ENCODE results near the gene NFIX.

NFIX gene

DNA sequence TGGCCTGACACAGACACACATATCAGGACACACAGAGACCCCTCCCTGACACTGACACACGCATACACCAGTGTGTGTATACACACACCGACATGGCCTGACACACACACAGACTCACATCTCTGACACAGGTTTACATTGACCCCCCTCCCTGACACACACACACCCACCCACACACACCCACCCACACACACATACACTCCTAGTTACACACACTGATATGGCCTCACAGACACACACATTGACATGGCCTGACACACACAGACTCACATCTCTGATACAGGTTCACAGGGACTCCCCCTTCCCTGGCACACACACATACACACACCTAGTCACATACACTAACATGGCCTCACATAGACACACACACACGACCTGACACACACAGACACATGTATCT, 4.4 kb upstream of the NFIX start:
- DNase-seq = no peak

DNA sequence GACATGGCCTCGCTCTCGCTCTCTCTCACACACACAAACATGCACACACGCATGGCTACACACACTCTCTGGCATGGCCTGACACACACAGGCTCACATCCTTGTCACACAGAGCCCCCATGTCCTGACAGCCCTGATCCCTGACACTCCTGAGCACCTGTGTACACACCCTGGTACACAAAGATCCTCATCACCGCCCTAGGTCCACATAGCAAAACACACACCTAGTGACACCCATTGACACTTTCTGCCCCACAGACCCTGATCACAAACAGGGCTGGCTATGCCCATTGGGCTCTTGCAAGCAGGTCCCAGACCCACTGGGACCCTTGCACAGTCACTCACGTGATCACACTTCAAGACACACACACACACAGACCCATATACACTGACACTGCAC, 4.0 kb upstream of the NFIX start:
- no peak for DNase-seq

DNA sequence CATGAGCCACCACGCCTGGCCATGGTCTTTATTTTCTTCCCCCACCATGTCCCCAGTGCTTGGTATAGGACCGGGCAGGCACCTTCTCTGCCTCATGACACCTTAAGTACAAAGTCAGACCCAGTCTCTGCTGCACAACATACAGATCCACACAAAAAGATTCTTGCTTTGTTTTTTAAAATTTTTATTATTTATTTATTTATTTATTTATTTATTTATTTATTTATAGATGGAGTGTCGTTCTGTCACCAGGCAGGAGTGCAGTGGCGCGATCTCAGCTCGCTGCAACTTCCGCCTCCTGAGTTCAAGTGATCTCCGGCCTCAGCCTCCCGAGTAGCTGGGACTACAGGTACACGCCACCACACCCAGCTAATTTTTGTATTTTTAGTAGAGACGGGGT, 2.5 kb upstream of the NFIX start:
- no peak for DNase-seq

DNA sequence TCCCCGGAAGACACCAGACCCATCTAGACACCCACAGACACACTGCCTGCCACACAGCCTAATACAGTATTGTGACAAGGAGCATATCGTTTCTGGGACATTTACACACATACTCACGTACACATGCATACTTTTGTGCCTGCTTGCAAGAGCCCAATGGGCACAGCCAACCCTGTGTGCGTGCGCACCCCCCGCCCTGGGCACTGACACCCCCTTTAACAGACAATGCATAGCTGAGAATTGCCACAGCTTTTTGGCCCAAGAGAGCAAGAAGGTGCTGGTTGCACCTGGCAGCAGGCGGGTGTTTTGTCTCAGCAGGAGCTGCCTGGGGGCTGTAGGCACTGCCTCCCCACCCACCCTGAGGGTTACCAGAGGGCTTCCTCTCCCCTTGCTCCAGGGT, 1.7 kb upstream of the NFIX start:
- no peak for DNase-seq

DNA sequence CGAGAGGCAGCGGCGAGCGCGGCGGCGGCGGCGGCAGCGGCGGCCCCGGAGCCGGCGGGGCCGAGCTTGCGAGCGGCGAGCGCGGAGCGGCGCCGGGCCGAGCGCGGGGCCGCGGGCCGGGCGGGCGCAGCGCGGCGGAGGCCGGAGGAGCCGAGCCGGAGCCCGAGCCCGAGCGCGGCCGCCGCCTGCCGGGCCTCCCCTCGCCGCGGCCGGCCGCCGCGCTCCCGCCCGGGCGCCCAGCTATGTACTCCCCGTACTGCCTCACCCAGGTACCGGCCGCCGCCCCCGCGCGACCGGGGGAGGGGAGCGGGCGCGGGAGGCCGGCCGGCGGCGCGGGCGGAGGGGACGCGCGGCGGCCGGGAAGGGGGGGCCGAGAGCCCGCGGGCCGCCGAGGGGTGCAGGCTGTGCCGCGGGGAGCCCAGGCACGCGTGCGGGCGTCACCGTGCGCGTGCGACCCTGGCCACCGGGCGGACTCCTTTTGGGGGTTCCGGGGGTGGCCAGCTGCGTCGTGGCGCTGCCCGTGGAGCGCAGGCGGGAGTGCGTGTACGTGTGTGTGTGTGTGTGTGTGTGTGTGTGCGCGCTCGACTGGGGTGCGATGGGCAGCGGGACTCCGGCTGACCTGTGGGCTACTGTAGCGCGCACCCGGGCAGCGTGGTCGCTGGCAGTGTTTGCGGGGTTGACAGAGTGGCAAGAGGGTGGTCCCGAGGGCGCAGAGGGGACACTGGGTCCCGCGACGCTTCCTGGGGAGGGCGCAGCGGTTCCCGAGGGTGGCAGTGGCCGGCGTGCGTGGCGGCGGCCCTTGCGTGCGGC, 526 bp downstream of the NFIX start:
- no peak for DNase-seq

DNA sequence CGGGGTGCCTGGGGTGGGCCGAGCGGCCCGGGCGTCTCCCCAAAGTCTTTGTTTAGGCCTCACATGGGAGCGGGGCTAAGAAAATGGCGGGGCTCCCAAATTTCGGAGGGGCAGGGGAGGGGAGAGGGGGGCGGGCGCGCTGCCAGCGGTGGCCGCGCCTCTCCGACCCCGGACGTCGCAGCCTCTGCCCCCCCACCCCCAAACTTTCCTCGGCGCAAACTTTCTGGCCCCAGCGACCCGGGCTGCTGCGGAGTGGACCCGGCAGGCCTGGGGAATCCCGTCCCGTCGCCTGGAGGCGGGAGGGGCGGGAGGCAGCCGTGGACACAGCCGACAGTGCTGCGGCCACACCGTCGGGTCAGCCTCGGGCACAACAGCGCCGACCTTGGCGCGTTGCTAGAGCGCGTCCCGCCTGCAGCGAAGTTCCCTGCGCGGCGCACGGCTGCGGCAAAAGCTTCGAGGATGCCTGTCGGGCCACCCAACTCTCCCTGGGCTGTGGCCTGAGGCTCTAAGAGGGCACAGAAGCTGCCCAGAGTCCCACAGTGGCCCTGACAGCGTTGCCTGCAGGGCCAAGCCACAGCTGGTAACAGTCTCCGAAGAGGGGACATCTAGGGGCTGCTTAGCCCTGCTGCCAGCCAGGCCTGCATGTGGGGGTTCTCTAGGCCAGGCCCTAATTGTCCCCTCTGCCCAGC, 1.3 kb downstream of the NFIX start:
- DNase-seq = no peak

DNA sequence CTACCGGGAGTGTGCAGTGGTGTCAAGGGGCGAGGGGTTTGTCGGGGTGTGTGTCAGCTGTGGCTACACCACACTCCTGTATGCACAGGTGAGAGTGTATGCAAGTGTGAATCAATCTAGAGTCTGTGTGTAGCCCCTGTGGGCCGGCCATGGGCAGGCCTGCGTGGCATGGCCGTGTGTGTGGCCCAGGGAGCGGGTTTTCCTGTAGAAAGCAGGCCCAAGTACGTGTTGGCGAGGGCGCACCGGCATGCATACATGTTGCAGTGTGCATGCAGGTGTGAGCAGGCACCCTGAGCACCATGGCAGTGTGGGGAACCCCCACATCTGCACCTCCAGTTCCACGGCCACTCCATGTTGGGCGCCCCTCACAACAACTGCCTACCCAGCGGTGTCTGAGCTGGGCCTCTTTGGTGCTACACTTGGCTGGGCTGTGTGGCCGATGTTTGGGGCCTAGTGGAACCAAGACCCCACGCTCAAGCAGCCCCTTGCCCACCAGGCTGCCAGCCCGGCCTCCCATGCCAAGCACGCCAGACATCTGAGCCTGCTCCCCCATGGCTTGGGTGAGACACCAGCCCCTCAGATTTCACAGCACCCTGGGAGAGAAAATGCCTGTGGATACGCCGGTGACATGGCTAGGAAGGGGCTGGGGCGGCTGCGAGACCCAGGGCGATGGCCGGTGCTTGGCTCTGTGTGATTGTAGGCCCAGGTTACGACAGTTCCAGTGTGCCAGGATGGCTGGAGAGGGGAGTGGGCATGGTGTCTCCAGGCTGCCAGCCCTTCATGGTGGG, 2.1 kb downstream of the NFIX start:
- no peak for DNase-seq

DNA sequence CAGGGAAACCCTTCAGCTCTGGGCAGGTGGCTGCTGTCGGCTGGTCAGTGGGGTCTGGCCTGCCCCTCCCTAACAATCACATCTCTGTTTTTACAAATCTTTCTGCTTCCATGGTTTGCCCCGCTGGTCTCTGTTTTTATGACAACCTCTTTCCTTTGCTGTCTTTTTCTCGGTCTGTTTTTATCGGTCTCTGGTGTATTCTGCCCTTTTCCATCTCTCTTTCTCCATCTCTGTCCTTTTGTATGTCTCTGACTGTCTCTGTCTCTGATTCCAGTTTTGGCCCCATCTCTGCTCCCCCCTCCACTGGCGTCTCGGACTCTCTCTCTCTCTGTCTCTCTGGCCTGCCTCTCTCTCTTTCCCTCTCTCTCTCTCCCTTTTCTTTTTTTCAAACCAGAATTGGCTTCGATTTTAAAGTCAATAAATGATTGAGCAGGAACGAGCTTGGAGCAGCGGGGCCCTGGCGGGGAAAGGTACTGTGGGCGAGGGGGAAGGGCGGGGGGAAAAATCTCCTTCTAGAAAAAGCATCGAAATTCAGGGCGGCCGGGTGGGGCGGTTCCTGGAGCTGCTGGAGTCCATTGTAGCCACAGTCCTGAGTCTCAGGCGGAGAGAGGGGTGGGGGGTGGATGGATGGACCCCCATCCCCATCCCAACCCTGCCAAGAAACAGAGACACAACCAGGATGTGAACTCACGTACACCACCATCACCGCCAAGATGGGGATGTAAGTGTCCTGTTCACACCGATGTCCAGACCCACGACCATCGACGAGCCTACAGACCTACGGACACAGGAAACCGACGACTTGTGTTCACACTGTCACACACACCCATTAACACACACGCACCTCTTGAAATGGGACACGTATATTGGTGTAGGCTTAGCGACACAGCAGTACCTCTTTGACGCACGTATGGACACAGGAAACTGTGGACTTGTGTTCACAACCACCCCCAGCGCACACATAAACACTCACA, 3.0 kb downstream of the NFIX start:
- no peak for DNase-seq

DNA sequence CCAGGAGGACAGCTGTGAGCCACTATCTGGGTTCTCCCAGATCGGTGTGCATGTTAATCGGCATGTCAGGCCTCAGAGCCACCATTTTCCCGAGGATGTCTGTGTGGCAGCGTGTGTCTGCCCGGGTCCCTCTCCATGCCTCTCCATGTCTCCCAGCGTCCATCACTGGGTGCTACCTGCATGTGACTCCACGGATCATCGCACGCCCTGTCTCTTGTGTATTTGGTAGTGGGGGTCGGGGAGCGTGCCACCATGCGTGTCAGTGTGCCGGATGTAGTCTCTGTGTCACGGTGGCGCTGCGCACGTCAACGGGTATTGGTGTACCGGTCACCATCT, 5.9 kb downstream of the NFIX start:
- no peak for DNase-seq

DNA sequence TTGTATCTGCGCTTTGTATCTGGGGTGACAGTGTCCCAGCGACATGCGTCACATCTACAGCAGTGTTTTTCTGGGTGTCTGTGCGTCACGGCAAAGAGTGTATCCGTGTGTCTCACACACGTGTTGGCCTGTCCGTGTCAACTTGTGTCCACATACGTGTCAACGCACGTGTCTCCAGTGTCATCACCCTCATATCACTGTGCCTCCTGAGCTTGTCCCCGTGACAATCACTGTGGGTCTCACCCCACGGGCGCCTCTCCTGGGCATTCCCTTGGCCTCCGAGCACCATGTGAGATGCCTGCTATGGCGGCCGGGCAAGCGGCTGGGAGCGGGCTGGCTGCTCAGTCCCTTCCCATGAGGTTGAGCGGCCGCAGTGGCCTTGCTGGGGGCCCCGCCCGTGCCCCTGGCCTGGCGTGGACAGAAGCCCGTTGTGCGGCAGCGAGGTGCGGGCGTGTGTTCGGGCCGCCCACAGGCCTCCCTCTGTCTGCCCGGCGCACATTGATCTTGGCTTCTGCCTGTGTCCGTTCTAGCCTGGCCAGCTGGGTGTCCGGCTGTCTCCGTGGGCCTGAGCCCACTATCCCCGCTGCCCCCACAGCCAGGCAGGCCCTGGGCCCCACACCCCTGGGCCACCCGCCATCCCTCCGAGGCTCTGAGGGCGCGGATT, 6.4 kb downstream of the NFIX start:
- DNase-seq = no peak

DNA sequence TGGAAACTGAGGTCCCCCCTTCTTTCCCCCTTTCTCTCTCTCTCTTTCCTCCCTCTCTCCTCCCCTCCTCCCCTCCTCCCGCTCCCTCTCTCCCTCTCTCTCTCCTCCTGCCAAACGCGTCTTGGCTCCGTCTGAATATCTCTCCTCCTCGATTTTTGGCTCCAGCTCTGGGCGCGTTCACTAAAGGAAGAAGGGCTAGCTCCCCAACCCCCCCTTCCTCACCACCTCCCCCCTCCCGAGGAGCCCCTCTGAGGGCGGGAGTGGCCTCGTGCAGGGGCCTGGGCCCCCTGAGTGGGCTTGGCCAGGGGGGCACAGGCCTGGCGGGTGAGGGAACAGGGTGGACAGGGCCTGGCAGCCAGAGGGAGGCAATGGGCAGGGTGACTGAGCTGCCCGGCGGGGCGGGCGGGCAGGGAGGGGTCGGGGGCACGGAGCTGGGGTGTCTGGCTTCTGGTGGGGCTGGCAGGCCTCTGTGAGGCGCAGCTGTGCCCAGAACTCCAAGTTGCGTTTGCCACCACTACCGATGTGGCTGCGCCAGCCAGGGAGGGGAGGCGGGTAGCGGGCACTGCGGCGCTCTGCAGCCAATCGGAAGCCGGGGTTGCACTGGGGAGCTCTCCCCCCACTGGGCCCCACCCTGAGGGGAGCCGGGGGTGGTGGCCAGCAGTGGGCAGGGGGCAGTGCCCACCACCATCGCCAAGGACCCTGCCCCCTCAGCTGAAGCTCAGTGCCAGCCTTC, 7.1 kb downstream of the NFIX start:
- DNase-seq = no peak

DNA sequence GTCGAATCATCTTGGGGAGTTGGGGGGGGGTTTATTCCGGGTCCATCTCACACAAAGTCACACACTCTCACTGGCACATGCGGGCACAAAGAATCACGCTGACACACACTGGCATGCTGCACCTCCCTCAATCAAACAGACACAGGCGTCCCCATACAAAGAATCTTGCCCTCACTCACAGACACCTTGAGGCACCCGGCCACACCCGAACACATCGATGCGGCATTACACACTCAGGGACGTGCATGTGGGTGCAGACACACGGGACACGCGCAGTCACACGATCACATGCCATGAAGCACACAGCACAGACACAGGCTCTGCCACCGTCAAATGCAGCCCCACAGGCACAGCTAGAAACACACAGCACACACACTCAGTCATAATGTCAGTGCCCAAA, 7.8 kb downstream of the NFIX start:
- no peak for DNase-seq

DNA sequence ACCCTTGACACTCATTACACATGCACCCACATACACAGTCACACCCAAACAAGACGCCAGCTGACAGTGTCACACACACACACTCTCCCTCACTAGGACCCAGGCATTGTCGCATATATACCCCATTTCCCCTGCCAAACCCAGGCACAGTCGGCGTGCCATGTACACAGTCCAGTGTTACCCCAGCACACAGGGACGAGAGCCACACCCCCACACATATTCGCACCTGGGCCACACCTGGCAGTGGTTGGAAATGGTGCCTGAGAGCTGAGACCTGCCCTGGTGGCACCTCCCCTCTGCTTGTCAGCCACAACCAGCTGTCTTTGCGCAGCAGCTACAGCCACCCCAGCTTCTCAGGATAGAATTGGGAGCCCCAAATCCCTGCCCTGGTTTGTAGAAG, 9.0 kb downstream of the NFIX start:
- no peak for DNase-seq

DNA sequence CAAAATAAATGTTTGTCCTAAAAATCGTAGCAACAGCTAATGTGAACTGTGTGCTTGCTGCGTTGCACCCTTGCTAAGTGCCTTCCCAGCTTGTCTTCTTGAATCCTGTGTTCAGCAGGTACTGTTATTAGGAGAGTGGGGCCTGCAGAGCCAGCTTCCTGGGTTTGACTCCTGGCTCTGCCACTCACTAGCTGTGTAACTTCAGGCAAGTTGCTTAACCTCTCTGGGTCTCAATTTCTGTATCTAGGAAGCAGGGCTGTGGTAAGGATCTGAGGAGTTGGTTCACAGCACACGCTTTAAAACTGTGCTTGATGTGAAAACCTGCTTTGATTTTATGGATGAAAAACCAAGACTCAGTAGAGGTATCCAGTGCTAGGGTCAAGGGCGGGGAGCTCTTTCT, 10.0 kb downstream of the NFIX start:
- DNase-seq = no peak

DNA sequence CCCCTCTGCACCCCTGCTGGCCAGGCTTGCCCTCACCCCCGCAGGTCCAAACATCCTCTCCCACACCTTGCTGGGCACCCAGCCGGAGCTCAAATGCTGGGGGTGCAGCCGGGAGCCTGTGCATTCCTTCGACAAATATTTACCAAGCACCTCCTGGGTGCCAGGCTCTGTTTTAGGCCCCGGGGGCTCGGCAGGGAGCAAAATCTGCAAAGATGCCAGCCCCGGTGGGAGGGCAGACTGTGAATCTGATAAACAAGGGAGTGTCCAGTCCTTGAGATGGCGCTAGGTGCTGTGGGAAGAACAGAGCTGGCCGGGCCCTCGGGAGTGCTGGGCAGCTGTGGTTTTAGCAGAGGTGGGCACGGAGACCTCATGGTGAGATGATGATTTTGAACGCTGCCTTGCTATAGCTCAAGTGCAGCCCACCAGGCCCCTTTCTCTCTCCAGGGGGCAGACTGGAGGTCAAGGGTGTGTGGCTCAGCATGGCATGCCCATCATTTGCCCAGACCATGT, 10.6 kb downstream of the NFIX start:
- no peak for DNase-seq

DNA sequence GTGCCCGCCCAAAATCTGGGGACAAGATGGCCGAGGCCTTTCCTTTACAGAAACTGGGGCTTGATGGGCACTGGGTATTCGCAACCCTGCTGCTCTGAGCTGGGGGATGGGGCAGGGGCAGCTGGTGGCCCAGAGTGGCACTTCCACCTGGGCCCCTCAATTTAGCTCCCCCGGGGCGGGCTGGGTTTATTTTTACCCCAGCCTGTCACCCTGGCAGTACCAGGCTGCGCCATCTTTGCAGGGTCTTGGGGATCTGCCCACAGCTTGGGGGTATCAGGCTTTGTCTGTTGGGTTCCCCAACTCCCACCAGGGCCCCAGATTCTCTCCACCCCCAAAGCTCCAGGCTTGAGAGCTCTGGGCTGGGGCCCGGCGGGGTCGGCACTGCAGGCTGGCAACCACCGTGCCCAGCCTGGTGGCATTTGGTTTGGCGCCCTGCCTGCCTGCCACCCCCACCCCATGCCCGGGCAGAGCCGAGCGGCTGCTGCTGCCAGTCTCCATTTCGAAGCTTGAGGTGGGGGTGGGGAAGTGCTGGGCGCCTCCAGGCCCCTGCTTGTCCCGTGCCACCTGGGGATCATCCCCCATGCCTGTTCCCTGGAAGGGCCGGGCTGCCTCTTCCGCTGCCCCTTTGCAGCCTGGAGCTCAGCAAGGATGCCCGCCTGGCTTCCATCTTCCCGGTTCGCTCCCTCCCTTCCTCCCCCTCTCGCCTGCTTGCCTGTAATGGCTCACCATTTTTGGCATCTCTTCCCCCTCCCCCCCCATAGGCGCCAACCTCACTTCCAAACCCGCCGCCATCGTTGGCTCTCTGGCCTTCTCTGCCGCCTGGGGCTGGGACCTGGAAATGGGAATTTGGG, 11.4 kb downstream of the NFIX start:
- DNase-seq = no peak

DNA sequence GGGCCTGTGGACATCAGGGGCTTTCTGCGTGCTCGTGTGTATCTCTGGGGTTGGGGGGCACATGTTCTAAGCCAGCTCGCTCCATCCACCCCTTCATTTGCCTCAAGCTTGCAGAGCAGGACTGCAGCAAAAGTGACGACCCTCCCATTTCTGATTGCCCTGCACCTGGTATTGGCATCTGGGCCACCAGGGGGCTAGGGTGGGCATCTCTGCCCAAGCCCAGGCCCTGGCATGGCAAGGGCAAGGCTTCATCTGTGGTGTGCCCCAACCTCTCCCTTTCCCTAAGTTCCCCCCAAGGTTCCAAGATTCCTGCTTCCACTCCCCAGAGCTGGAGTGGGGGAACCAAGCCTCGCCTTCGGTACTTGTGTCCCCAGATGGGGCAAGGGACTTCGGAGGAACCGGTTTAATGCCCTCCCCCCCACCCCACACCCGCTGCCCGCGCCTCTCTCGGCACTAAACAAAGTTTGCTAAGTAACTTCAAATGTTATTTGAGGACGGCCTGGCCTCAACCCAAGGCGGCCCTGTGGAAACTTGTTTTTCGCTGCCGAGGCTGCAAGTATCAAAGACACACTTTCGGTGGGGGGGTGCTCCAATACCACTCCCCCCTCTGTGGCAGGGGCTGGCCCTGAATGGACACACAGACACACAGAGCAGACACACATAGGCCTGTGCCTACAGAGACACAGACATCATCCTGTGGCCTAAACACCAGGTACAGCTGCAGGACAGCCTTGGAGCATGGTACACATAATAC, 12.2 kb downstream of the NFIX start:
- no peak for DNase-seq

DNA sequence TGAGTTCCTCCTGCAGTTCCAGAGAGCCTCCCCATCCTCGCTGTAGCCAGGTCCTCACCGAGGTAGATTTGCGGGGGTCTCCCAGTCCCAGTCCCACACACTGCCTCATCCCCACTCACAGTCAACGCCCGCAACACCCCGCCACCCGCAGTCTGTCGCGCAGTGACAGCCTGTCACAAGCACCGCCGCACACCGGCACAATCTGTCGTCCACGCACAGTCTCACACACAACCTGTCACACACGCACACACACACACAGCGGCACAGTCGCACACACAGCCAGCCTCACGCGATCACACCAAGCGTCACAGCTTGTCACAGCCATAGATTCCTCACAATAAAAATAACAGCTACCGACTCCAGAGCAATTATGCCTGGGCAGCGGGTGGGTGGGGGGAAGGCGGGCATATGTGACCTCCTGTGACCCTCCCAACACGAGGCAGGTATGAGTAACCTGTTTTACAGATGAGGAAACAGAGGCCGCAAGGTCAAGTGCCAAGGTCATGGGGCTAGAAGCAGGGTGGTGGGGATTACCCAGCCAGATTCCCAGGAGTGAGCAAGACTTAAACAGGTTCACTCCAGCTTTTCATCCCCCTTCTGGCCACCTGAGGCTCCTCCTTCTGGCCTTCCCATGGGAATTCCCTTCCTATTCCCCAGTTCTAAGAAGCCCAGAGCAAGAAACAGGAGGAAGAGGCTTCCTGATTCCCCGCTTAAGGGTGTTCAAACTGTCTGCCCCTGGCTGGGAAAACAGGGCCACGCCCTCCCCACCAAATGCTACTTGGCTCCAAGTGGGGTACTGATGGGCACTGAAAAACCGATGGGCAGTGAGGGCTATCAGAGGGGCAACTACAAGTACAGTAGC, 13.9 kb downstream of the NFIX start:
- peak; percentile 81 for DNase-seq
